ENCODE results near the gene MTA3.

DNA sequence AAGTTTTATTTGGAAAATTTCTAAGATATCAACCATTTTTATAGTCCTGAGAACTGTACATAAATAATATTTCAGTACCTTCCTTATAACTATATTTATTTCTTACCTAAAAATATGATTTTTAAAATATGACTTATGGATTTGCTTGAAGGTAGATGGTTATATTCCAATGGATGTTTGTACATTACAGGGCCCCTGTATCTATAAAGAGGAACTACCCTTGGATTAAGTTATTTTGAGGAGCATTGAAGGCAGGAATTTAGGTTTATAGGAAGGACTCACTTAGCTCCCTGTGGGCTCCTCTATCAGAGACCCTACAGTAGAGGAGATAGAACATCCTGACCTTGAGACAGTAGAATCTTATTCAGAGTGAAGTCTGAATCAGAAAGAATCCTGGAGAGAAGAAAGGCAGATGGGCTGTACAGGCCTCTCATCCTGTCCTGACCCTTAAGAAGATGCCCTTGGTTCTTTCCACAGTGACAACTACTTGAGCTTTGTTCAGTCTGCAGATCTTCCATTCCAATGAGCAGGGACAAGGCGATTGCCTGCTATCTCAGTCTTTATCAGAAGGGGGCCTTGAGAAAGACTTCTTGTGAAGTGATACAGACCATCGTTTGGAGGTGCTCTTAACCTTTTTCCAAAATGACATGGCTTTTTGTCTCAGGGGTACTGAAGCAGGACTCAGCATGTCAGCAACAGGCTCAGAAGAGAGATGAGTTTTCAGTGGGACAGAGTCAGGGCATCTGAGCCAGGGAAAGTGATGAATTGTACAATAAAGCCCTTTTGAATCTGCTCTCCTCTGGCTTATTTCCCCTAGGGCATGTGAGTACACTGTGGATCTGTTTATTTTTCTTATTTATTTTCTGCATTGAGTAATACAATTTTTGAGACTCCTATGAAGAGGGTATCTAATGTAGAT, 174.6 kb downstream of the MTA3 start:
- no peak for TF ChIP-seq YY1 (IDR thresholded peaks at IDR 0.05; ENCODE audit: low read depth, low read length)
- TF ChIP-seq POLR2A (IDR thresholded peaks at IDR 0.05; ENCODE audit: control extremely low read depth in 1 of 2, low read depth in 2 of 2, low read length in 2 of 2) = no peak
- TF ChIP-seq SAP30 (IDR thresholded peaks at IDR 0.05; ENCODE audit: insufficient read depth, insufficient replicate concordance, low read length) = no peak
- TF ChIP-seq POLR2AphosphoS5 (IDR thresholded peaks at IDR 0.05; ENCODE audit: low read depth, low read length) = no peak
- TF ChIP-seq, protein P1, sequence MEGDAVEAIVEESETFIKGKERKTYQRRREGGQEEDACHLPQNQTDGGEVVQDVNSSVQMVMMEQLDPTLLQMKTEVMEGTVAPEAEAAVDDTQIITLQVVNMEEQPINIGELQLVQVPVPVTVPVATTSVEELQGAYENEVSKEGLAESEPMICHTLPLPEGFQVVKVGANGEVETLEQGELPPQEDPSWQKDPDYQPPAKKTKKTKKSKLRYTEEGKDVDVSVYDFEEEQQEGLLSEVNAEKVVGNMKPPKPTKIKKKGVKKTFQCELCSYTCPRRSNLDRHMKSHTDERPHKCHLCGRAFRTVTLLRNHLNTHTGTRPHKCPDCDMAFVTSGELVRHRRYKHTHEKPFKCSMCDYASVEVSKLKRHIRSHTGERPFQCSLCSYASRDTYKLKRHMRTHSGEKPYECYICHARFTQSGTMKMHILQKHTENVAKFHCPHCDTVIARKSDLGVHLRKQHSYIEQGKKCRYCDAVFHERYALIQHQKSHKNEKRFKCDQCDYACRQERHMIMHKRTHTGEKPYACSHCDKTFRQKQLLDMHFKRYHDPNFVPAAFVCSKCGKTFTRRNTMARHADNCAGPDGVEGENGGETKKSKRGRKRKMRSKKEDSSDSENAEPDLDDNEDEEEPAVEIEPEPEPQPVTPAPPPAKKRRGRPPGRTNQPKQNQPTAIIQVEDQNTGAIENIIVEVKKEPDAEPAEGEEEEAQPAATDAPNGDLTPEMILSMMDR (IDR thresholded peaks at IDR 0.05; ENCODE audit: control extremely low read depth in 1 of 3, insufficient read depth in 1 of 3, low read depth in 1 of 3, low read length in 3 of 3) = 0 out of 4 replicates have a peak, but pooled peaks of 1 of the 3 experiments have one; percentile 12
- TF ChIP-seq RNF2 (IDR thresholded peaks at IDR 0.05; ENCODE audit: borderline replicate concordance, low read depth, low read length, missing control alignments, poor library complexity, severe bottlenecking) = no peak
- no peak for TF ChIP-seq RXRA (IDR thresholded peaks at IDR 0.05; ENCODE audit: insufficient read depth, low read depth, low read length)

Measured in H1 (cell line).